GM12891 (cell line): ENCODE measurements around the gene MED12L.

ENCODE experiments used
- POLR2A ChIP-seq: IDR thresholded peaks from 2 replicates; pipeline ENCODE4 v1.6.1; 2011; ENCODE audit warnings: low read depth, low read length, control low read depth
- POLR2AphosphoS5 ChIP-seq: IDR thresholded peaks from 2 replicates; pipeline ENCODE4 v1.6.1; 2011; ENCODE audit warnings: low read depth, low read length, control low read depth
- SPI1 ChIP-seq: IDR thresholded peaks from 2 replicates; pipeline ENCODE4 v1.6.1; 2011; ENCODE audit warnings: low read depth, low read length, control low read depth
- TAF1 ChIP-seq: IDR thresholded peaks from 2 replicates; pipeline ENCODE4 v1.6.1; 2011; ENCODE audit warnings: low read depth, low read length, control low read depth

- no peak for TF ChIP-seq TAF1
- no peak for TF ChIP-seq POLR2A
- TF ChIP-seq SPI1, result no peak
- no peak for TF ChIP-seq POLR2AphosphoS5
These were observed 243.9 kb downstream of the MED12L start, which contains the start of gene P2RY13 for GRCh38 chr3:151329363-151329762.
